ENCODE results near the gene SDHAF1. TPM values are rescaled to one million over a fixed set of nuclear protein-coding genes. Genes with fewer than 3 reads are reported as not detected.
A peak's percentile ranks its signal among the peaks of the same experiment; 100 is the strongest.
"Not testable (repeated sequence)": the region's sequence is repeated elsewhere in the genome, so short reads cannot be mapped to it uniquely, and the experiment has no call there.

Gene SDHAF1
- total RNA-seq, 1 donor from 2014 or later: 23.2 TPM

DNA sequence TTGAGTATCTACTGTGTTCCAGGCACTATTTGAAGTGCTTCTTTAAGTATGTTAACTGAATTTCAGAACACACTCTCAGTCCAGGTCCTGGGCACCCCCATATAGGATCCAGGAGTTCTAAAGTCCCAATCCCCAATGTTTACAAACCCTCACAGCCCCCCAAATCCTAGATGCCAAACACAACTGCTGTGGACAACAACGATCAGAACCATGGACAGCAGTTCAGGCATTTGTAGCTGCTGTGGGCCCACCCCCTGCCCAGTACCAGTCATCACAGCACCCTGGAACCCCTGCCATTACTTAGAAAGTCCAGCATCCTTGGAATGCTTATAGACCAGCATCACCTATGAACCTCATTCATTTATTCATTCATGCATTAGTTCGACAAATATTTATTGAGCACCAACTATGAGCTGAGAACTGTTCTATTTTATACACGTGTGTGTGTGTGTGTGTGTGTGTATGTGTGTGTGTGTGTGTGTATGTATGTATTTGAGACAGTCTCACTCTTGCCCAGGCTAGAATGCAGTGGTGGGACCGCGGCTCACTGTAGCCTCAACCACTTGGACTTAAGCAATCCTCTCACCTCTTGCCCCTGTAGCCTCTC is 19.3 kb upstream of the SDHAF1 start:
- TF ChIP-seq, protein P1, sequence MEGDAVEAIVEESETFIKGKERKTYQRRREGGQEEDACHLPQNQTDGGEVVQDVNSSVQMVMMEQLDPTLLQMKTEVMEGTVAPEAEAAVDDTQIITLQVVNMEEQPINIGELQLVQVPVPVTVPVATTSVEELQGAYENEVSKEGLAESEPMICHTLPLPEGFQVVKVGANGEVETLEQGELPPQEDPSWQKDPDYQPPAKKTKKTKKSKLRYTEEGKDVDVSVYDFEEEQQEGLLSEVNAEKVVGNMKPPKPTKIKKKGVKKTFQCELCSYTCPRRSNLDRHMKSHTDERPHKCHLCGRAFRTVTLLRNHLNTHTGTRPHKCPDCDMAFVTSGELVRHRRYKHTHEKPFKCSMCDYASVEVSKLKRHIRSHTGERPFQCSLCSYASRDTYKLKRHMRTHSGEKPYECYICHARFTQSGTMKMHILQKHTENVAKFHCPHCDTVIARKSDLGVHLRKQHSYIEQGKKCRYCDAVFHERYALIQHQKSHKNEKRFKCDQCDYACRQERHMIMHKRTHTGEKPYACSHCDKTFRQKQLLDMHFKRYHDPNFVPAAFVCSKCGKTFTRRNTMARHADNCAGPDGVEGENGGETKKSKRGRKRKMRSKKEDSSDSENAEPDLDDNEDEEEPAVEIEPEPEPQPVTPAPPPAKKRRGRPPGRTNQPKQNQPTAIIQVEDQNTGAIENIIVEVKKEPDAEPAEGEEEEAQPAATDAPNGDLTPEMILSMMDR (conservative IDR thresholded peaks at IDR 0.05; ENCODE audit: low read depth, low read length): no peak
- no peak overlapping the region for H3K4me3 ChIP-seq (ENCODE audit: low read depth, low read length)
- DNase-seq (ENCODE audit: low read depth): no peak

DNA sequence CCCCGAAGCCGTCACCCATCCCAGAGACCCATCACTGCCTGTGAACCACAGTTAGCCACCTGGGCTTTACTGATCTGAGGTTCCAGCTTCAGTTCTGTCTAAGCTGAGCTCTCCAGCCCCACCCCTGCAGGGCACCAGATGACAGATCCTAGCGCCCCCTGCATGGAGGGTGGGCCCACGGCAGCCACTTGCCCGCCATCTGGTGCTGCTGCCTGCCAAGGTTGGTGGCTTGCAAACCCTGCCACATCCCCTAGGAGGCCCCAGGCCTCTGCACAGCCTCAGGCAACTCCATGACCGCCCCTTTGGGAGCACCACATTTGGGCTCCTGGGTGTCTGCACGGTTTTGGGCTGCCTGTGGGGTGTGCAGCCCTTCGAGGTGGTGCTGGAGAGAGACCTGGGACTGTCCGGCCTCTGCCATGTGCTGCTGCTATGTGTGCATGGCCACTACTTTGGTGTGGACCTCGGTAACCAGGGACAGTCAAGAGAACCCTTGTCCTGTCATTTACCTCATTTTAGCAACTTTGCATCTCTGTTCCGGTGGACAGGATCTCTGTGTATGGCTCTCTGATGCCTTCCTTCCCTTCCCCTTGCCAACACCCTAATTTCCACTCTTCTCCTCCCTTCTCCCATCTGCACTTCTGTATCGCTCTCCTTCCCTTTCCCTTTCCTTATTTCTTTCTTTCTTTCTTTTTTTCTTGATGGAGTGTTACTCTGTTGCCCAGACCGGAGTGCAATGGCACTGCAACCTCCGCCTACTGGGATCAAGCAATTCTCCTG is 17.4 kb upstream of the SDHAF1 start:
- no peak for DNase-seq (ENCODE audit: low read depth)
- H3K4me3 ChIP-seq (ENCODE audit: low read depth, low read length): no peak overlapping the region
- TF ChIP-seq, protein P1 (conservative IDR thresholded peaks at IDR 0.05; ENCODE audit: low read depth, low read length): peak; percentile 13

DNA sequence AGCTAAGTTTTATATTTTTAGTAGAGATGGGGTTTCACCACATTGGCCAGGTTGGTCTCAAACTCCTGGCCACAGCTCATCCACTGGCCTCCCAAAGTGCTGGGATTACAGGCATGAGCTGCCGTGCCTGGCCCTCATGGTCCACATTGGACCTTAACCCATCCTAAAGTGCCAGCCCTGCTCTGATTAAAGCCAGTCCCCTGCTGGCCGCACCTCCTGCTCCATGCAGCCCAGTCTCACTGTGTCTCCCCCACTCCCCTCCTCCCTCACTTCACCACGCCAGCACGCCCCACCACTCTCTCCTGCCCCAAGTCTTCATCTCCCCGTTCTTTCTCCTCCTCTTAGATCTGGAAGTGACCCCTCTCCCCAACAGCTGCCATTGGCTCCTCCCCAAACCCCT is 16.7 kb upstream of the SDHAF1 start:
- H3K4me3 ChIP-seq (ENCODE audit: low read depth, low read length): no peak overlapping the region
- no peak for DNase-seq (ENCODE audit: low read depth)
- TF ChIP-seq, protein P1 (conservative IDR thresholded peaks at IDR 0.05; ENCODE audit: low read depth, low read length): no peak

DNA sequence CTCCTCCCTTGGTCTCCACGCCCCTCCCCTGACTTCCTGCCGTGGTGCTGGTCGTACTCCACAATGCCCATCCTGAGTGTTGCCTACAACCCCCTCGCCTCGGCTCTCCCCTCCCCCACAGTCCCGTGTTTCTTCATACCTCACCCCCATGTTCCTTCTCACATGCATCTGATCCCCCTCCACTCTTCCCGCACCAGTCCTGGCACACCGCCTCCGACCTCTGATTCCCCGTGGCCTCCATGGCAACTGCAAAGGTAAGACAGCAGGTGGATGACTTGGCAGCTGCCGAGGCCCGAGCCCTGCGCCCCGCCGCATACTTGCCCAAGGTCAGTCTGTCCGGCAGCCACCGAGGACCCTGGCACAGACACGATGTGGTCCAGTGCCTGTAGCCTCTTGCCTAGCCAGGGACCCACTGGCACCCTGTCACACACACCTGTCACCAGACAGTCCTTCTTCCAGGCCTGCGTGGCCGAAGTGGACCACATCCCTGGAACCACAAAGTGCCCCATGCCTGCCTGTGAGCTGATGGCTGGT is 16.1 kb upstream of the SDHAF1 start:
- TF ChIP-seq, protein P1 (conservative IDR thresholded peaks at IDR 0.05; ENCODE audit: low read depth, low read length): no peak
- no peak for DNase-seq (ENCODE audit: low read depth)
- H3K4me3 ChIP-seq (ENCODE audit: low read depth, low read length): no peak overlapping the region

DNA sequence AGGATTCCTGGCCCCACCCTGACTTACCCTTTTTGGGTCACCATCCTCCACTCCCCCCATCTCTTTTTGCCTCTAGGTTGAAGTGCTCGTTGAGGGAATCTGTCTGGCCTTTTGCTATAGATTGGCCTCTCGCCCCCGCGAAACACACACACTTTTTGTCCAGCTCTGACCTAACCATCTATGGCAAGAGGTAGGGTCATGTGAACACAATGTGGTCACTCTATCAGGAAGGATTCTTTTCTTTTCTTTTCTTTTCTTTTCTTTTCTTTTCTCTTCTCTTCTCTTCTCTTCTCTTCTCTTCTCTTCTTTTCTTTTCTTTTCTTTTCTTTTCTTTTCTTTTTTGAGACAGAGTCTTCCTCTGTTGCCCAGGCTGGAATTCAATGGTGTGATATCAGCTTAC is 14.0 kb upstream of the SDHAF1 start:
- not testable (repeated sequence) for DNase-seq (ENCODE audit: low read depth)

DNA sequence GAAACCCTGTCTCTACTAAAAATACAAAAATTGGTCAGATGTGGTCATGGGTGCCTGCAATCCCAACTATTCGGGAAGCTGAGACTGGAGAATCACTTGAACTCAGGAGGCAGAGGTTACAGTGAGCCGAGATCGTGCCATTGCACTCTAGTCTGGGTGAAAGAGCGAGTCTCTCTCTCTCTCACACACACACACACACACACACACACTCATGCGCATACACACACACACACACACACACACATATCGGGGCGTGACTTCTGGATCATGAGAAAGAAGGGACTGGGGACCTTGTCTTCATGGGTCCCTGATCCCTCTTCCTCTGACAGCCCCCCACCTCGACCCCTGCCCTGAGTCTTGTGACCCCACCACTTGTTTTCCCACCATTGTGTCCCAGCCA is 11.8 kb upstream of the SDHAF1 start:
- TF ChIP-seq, protein P1 (conservative IDR thresholded peaks at IDR 0.05; ENCODE audit: low read depth, low read length): no peak
- H3K4me3 ChIP-seq (ENCODE audit: low read depth, low read length): no peak overlapping the region
- no peak for DNase-seq (ENCODE audit: low read depth)

More for the DNA sequence above, 14.0 kb upstream of the SDHAF1 start:
- not testable (repeated sequence) for H3K4me3 ChIP-seq (ENCODE audit: low read depth, low read length)

DNA sequence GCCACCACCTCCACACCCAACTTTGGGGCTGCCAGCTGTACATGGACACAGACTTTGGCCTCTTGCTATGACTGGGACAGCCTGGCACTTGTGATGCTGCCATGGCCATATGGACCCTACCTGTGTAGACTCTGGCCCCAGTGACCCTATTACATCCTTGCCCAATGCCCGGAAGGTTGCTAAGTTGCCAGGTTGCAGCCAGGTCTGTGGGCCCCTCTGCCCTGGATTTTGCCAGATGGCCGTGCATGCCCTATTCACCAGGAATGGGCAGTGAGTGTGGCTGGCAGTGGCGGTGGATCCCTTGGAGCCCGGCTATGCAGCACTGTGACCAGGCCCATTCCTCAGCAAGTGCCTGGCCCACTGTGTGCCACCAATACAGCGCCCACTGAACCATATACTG is 8.9 kb upstream of the SDHAF1 start:
- TF ChIP-seq, protein P1 (conservative IDR thresholded peaks at IDR 0.05; ENCODE audit: low read depth, low read length): no peak
- no peak for DNase-seq (ENCODE audit: low read depth)

More for the DNA sequence above, 8.9 kb upstream of the SDHAF1 start:
- no peak overlapping the region for H3K4me3 ChIP-seq (ENCODE audit: low read depth, low read length)

Data from epithelial cell of proximal tubule (primary cell).